ENCODE data around the gene EPHA1. TPM values are rescaled to one million over a fixed set of nuclear protein-coding genes. Genes with fewer than 3 reads are reported as not detected.

The EPHA1 gene
- total RNA-seq, 1 experiment from 2014 or later = 0.39 TPM

DNA sequence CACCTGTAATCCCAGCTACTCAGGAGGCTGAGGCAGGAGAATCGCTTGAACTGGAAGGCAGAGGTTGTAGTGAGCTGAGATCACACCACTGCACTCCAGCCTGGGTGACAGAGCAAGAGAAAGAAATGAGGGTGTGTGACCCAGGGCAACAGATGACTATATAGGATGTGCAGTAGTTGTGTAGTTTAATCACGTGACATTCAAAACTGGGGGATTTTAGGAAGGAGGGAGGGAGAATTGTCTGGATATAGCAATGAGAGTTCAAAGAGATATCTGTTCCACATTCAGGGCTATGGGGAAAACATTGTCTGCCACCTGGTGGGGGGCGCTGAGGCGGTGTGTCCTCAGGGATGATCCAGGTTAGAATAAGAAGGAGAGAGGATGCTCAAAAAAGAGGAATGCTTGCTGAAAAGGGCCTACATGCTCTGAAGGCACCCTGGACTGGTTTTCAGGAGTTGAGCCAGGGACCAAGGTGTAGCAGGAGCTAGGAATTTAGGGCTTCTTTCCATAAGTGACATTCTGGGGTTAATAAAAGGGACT lies 35.3 kb downstream of the EPHA1 start:
- H3K27me3 ChIP-seq (ENCODE audit: control insufficient read depth, insufficient read depth, low read length) = no peaks in the 10 kb centered on the region
- intact Hi-C loops (cut with micrococcal nuclease; ENCODE audit: unreplicated experiment) (no loop called here), in situ Hi-C loops (cut with HindIII; ENCODE audit: low pct_unique_long_range_greater_than_20kb, low sequenced_read_pairs) (no loop called here)
- peaks cover 7% of the 10 kb centered on the region; the same call in 1 of the 2 replicates for H3K4me1 ChIP-seq (ENCODE audit: control insufficient read depth, insufficient read depth, low read length)
- POLR2A ChIA-PET = no interaction called here
- DNase-seq (ENCODE audit: low read depth, low spot score) (no peak), ATAC-seq (no peak)
- no peak for TF ChIP-seq SIN3A (IDR thresholded peaks at IDR 0.05; ENCODE audit: borderline replicate concordance, insufficient read depth, low read depth, low read length)
- TF ChIP-seq TCF7L2 (IDR thresholded peaks at IDR 0.05; ENCODE audit: low read depth, low read length) = no peak
- TF ChIP-seq CTCF (IDR thresholded peaks at IDR 0.05) = peak; percentile 49
- no peak for TF ChIP-seq POLR2AphosphoS5 (IDR thresholded peaks at IDR 0.05; ENCODE audit: low read depth, low read length)
- TF ChIP-seq, protein P1, sequence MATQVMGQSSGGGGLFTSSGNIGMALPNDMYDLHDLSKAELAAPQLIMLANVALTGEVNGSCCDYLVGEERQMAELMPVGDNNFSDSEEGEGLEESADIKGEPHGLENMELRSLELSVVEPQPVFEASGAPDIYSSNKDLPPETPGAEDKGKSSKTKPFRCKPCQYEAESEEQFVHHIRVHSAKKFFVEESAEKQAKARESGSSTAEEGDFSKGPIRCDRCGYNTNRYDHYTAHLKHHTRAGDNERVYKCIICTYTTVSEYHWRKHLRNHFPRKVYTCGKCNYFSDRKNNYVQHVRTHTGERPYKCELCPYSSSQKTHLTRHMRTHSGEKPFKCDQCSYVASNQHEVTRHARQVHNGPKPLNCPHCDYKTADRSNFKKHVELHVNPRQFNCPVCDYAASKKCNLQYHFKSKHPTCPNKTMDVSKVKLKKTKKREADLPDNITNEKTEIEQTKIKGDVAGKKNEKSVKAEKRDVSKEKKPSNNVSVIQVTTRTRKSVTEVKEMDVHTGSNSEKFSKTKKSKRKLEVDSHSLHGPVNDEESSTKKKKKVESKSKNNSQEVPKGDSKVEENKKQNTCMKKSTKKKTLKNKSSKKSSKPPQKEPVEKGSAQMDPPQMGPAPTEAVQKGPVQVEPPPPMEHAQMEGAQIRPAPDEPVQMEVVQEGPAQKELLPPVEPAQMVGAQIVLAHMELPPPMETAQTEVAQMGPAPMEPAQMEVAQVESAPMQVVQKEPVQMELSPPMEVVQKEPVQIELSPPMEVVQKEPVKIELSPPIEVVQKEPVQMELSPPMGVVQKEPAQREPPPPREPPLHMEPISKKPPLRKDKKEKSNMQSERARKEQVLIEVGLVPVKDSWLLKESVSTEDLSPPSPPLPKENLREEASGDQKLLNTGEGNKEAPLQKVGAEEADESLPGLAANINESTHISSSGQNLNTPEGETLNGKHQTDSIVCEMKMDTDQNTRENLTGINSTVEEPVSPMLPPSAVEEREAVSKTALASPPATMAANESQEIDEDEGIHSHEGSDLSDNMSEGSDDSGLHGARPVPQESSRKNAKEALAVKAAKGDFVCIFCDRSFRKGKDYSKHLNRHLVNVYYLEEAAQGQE (IDR thresholded peaks at IDR 0.05; ENCODE audit: insufficient read depth in 1 of 2, low read depth in 2 of 2, low read length in 1 of 2) = no peak
- H3K36me3 ChIP-seq (ENCODE audit: control insufficient read depth, insufficient read depth, low read length) = no peaks in the 10 kb centered on the region
- no peak overlapping the region for H3K4me3 ChIP-seq (ENCODE audit: low read depth in 2 of 2, low read length in 2 of 2)
- no peak overlapping the region for H3K27ac ChIP-seq (ENCODE audit: low read length)
- CTCF ChIA-PET = no interaction called here
- H3K9me3 ChIP-seq (ENCODE audit: control insufficient read depth, insufficient read depth, low read depth, low read length) = no peaks in the 10 kb centered on the region
- BruUV-seq (replicated peaks) = no TSS peak

- Histone ChIP-seq H3K36me3 (ENCODE audit: control insufficient read depth, insufficient read depth, low read length) (no peaks in the 10 kb centered on the region), H3K4me1 (ENCODE audit: control insufficient read depth, insufficient read depth, low read length) (peaks cover 8% of the 10 kb centered on the region; the same call in 1 of the 2 replicates), H3K4me3 (ENCODE audit: low read depth in 2 of 2, low read length in 2 of 2) (no peak overlapping the region), H3K27ac (ENCODE audit: low read length) (no peak overlapping the region), H3K27me3 (ENCODE audit: control insufficient read depth, insufficient read depth, low read length) (no peaks in the 10 kb centered on the region), H3K9me3 (ENCODE audit: control insufficient read depth, insufficient read depth, low read depth, low read length) (no peaks in the 10 kb centered on the region)
- ChIA-PET POLR2A (no interaction called here), CTCF (interaction anchor here (0.8 kb wide), 1 partner anchor 8 kb away, joined by 3 read pairs; no protein-coding TSS in a partner anchor)
- DNase-seq (ENCODE audit: low read depth, low spot score) (no peak), ATAC-seq (peak; percentile 31; the same call in 1 of the 2 replicates)
- in situ Hi-C loops (cut with HindIII; ENCODE audit: low pct_unique_long_range_greater_than_20kb, low sequenced_read_pairs) = no loop called here
- intact Hi-C loops (cut with micrococcal nuclease; ENCODE audit: unreplicated experiment) = no loop called here
- no TSS peak for BruUV-seq (replicated peaks)
- TF ChIP-seq CTCF (IDR thresholded peaks at IDR 0.05) = no peak
- TF ChIP-seq SIN3A (IDR thresholded peaks at IDR 0.05; ENCODE audit: borderline replicate concordance, insufficient read depth, low read depth, low read length) = no peak
- TF ChIP-seq, protein P1 (IDR thresholded peaks at IDR 0.05; ENCODE audit: insufficient read depth in 1 of 2, low read depth in 2 of 2, low read length in 1 of 2) = no peak
- TF ChIP-seq POLR2AphosphoS5 (IDR thresholded peaks at IDR 0.05; ENCODE audit: low read depth, low read length) = no peak
- TF ChIP-seq TCF7L2 (IDR thresholded peaks at IDR 0.05; ENCODE audit: low read depth, low read length) = no peak
Measured at GRCh38 chr7:143372070-143372469, 36.6 kb downstream of the EPHA1 start.

All from Panc1 (cell line).